H1 (cell line): Measurements from ENCODE around the gene FAM210A. TPM values are rescaled to one million over a fixed set of nuclear protein-coding genes. Genes with fewer than 3 reads are reported as not detected.

ENCODE experiments used
- CTCF ChIA-PET: fragments of 300-600 bp; sonication (Branson Sonifier 250); formaldehyde crosslinking; loops from one replicate; lab custom pipeline; 2021; ENCODE audit not compliant: partially characterized antibody; lab: Charles Lee
- POLR2A ChIA-PET: fragments of 300-600 bp; sonication (Branson Sonifier 250); formaldehyde crosslinking; loops from one replicate; lab custom pipeline; 2021; ENCODE audit warnings: inconsistent platforms; ENCODE audit not compliant: partially characterized antibody; lab: Charles Lee
- DNase-seq, 2 experiments: peaks; one replicate each; pipeline versions ENCODE4 v3.0.0 to v3.0.0-alpha.2; 2010 to 2022; ENCODE audit warnings: low spot score in 2 of 2, low read depth in 1 of 2, mixed read lengths in 1 of 2
- FAIRE-seq: peaks from 2 replicates; lab custom pipeline; 2011; peaks lifted over from hg19 to GRCh38; lab: Jason Lieb, UNC
- H2AFZ ChIP-seq: 2 replicates; pipeline ENCODE4 v1.8.1; 2012; ENCODE audit warnings: low read length, inconsistent platforms
- H2AK5ac ChIP-seq: 2 replicates; pipeline ENCODE4 v1.6.1; 2013; ENCODE audit warnings: low read depth, low read length
- H2BK120ac ChIP-seq: replicated peaks from 2 replicates; pipeline ENCODE3; 2013; ENCODE audit warnings: low read depth, low read length, inconsistent platforms
- H2BK12ac ChIP-seq: 2 replicates; pipeline ENCODE4 v1.6.1; 2013; ENCODE audit warnings: low read depth, low read length
- H2BK15ac ChIP-seq: 2 replicates; pipeline ENCODE4 v1.6.1; 2013; ENCODE audit warnings: low read length
- H2BK20ac ChIP-seq: 2 replicates; pipeline ENCODE4 v1.6.1; 2013; ENCODE audit warnings: low read length
- H2BK5ac ChIP-seq: 2 replicates; pipeline ENCODE4 v1.6.1; 2013; ENCODE audit warnings: low read depth, low read length
- H3K14ac ChIP-seq: 2 replicates; pipeline ENCODE4 v1.6.1; 2013; ENCODE audit warnings: inconsistent platforms; ENCODE audit not compliant: insufficient read length
- H3K18ac ChIP-seq: 2 replicates; pipeline ENCODE4 v1.6.1; 2013; ENCODE audit warnings: low read length; ENCODE audit errors: extremely low read depth
- H3K23ac ChIP-seq: 2 replicates; pipeline ENCODE4 v1.6.1; 2013; ENCODE audit warnings: inconsistent platforms; ENCODE audit not compliant: insufficient read length
- H3K23me2 ChIP-seq: 2 replicates; pipeline ENCODE4 v1.6.1; 2013; ENCODE audit warnings: low read depth, low read length
- H3K27ac ChIP-seq: 2 replicates; pipeline ENCODE4 v1.6.1; 2011; ENCODE audit warnings: low read depth, low read length, inconsistent platforms
- H3K27me3 ChIP-seq, 4 experiments: replicated peaks in 1 of 4; 1 replicate in 1 of 4; 2 replicates in 3 of 4; pipeline versions ENCODE4 v1.6.1 to v1.8.1; 2011 to 2013; ENCODE audit warnings: low read length in 3 of 4, mild to moderate bottlenecking in 3 of 4, inconsistent platforms in 2 of 4, mixed read lengths in 2 of 4, moderate library complexity in 1 of 4; ENCODE audit not compliant: control insufficient read depth in 3 of 4, insufficient read depth in 3 of 4; ENCODE audit errors: extremely low read depth in 1 of 4
- H3K36me3 ChIP-seq, 4 experiments: 2 replicates each; pipeline versions ENCODE4 v1.6.1 to v1.8.1; 2011 to 2013; ENCODE audit warnings: mild to moderate bottlenecking in 4 of 4, low read length in 3 of 4, moderate library complexity in 2 of 4, control low read depth in 1 of 4, inconsistent platforms in 1 of 4; ENCODE audit not compliant: insufficient read depth in 4 of 4, control insufficient read depth in 2 of 4
- H3K4ac ChIP-seq: replicated peaks from 2 replicates; pipeline ENCODE3; 2013; ENCODE audit warnings: low read length, low read depth, mixed read lengths, inconsistent platforms; ENCODE audit not compliant: insufficient read length
- H3K4me1 ChIP-seq, 4 experiments: replicated peaks in 1 of 4; 1 replicate in 1 of 4; 2 replicates in 3 of 4; pipeline versions ENCODE4 v1.6.1 to v1.8.1; 2011 to 2013; ENCODE audit warnings: low read length in 3 of 4, inconsistent platforms in 2 of 4, mixed read lengths in 1 of 4; ENCODE audit not compliant: insufficient read depth in 4 of 4, control insufficient read depth in 3 of 4
- H3K4me2 ChIP-seq, 2 experiments: 2 replicates each; pipeline versions ENCODE4 v1.6.1 to v1.8.1; 2011 to 2013; ENCODE audit warnings: low read depth in 2 of 2, low read length in 2 of 2, control low read depth in 1 of 2, inconsistent platforms in 1 of 2, mild to moderate bottlenecking in 1 of 2; ENCODE audit not compliant: insufficient read depth in 1 of 2
- H3K4me3 ChIP-seq, 4 experiments: fragments of 200-600, 300-600 bp in 1 of 4; sonication (generic), shearing (Covaris generic), sonication (Bioruptor Twin) in 1 of 4; 2 replicates each; pipeline versions ENCODE4 v1.5.1 to v1.8.1; 2011 to 2016; ENCODE audit warnings: low read length in 4 of 4, low read depth in 3 of 4, control low read depth in 2 of 4, inconsistent platforms in 2 of 4, mild to moderate bottlenecking in 2 of 4, mixed read lengths in 1 of 4, moderate library complexity in 1 of 4; ENCODE audit not compliant: insufficient read depth in 2 of 4; ENCODE audit errors: extremely low read depth in 1 of 4
- H3K56ac ChIP-seq: replicated peaks from 2 replicates; pipeline ENCODE3; 2013; ENCODE audit warnings: low read depth, mild to moderate bottlenecking, mixed read lengths, low read length, inconsistent platforms; ENCODE audit not compliant: insufficient read length
- H3K79me1 ChIP-seq: 2 replicates; pipeline ENCODE4 v1.6.1; 2013; ENCODE audit warnings: low read depth, low read length, control low read depth
- H3K79me2 ChIP-seq, 2 experiments: 2 replicates each; pipeline versions ENCODE4 v1.6.1 to v1.8.1; 2012 to 2013; ENCODE audit warnings: low read length in 2 of 2, mild to moderate bottlenecking in 2 of 2, inconsistent platforms in 1 of 2; ENCODE audit not compliant: insufficient read depth in 2 of 2, control insufficient read depth in 1 of 2
- H3K9ac ChIP-seq, 4 experiments: replicated peaks in 1 of 4; 1 replicate in 1 of 4; 2 replicates in 3 of 4; pipeline versions ENCODE4 v1.6.1 to v1.8.1; 2011 to 2013; ENCODE audit warnings: low read depth in 3 of 4, low read length in 3 of 4, control low read depth in 2 of 4, mild to moderate bottlenecking in 2 of 4, moderate library complexity in 2 of 4, inconsistent platforms in 1 of 4; ENCODE audit errors: extremely low read depth in 1 of 4
- H3K9me3 ChIP-seq, 2 experiments: 2 replicates each; pipeline versions ENCODE4 v1.6.1 to v1.8.1; 2012 to 2013; ENCODE audit warnings: mild to moderate bottlenecking in 2 of 2, moderate library complexity in 2 of 2, control low read depth in 1 of 2, inconsistent platforms in 1 of 2, low read depth in 1 of 2, low read length in 1 of 2, mixed read lengths in 1 of 2; ENCODE audit not compliant: insufficient read depth in 2 of 2
- H4K20me1 ChIP-seq, 2 experiments: replicated peaks in 1 of 2; 2 replicates each; pipeline versions ENCODE3 to v1.8.1; 2011 to 2013; ENCODE audit warnings: inconsistent platforms in 2 of 2, low read length in 2 of 2, mild to moderate bottlenecking in 1 of 2; ENCODE audit not compliant: insufficient read depth in 2 of 2, control insufficient read depth in 1 of 2
- H4K5ac ChIP-seq: 2 replicates; pipeline ENCODE4 v1.6.1; 2013; ENCODE audit warnings: low read length, low read depth, mixed read lengths, inconsistent platforms; ENCODE audit not compliant: insufficient read length
- H4K8ac ChIP-seq: 2 replicates; pipeline ENCODE4 v1.8.0; 2013; ENCODE audit warnings: mild to moderate bottlenecking, moderate library complexity, low read length, inconsistent platforms; ENCODE audit not compliant: insufficient read depth; ENCODE audit errors: extremely low read depth
- H4K91ac ChIP-seq: replicated peaks from 2 replicates; pipeline ENCODE3; 2013; ENCODE audit warnings: low read length, mixed read lengths, inconsistent platforms; ENCODE audit not compliant: insufficient read length
- BRCA1 ChIP-seq: IDR thresholded peaks from 2 replicates; pipeline ENCODE4 v1.6.1; 2012; ENCODE audit warnings: low read depth, low read length, improper control_type of control experiment
- CHD1 ChIP-seq: IDR thresholded peaks from 2 replicates; pipeline ENCODE4 v1.6.1; 2012; ENCODE audit warnings: low read depth, low read length, improper control_type of control experiment
- GABPA ChIP-seq: IDR thresholded peaks from 2 replicates; pipeline ENCODE4 v1.6.1; 2011; ENCODE audit warnings: mild to moderate bottlenecking, low read length, moderate library complexity, borderline replicate concordance; ENCODE audit not compliant: insufficient read depth
- KDM5A ChIP-seq: fragments of 200-600 bp; IDR thresholded peaks from 2 replicates; pipeline ENCODE4 v1.7.1; 2012; ENCODE audit warnings: mild to moderate bottlenecking, low read length, inconsistent platforms, mixed read lengths
- POLR2A ChIP-seq, 2 experiments: IDR thresholded peaks; 1 replicate in 1 of 2; 2 replicates in 1 of 2; pipeline ENCODE4 v1.6.1; 2011; ENCODE audit warnings: low read depth in 2 of 2, low read length in 2 of 2, mild to moderate bottlenecking in 2 of 2; ENCODE audit errors: control extremely low read depth in 1 of 2
- RBBP5 ChIP-seq: IDR thresholded peaks from 2 replicates; pipeline ENCODE4 v1.7.1; 2012; ENCODE audit warnings: low read depth, mild to moderate bottlenecking, inconsistent platforms, low read length, moderate library complexity, borderline replicate concordance
- SIRT6 ChIP-seq: IDR thresholded peaks from one replicate; pipeline ENCODE4 v1.7.1; 2012; ENCODE audit warnings: low read length, inconsistent platforms
- SP1 ChIP-seq: IDR thresholded peaks from 2 replicates; pipeline ENCODE4 v1.6.1; 2011; ENCODE audit warnings: low read depth, low read length
- YY1 ChIP-seq: IDR thresholded peaks from 2 replicates; pipeline ENCODE4 v1.6.1; 2011; ENCODE audit warnings: low read depth, mild to moderate bottlenecking, low read length
- WGBS, 2 experiments: shearing (Covaris generic) in 1 of 2; methylation state at CpG; one replicate each; pipeline versions ENCODE4 v1.1.6 to v1.1.7; 2013 to 2015; ENCODE audit warnings: low lambda C conversion rate in 2 of 2, mixed read lengths in 2 of 2, inconsistent platforms in 1 of 2, low coverage in 1 of 2, missing lambda C conversion rate in 1 of 2; ENCODE audit not compliant: insufficient replicate concordance in 2 of 2, insufficient coverage in 1 of 2, insufficient read length in 1 of 2; ENCODE audit errors: extremely low coverage in 1 of 2, missing lambda C conversion rate in 1 of 2; 5-methylcytosine and 5-hydroxymethylcytosine counted together
- polyA plus RNA-seq, 7 experiments: library from polyadenylated mRNA; depleted of rRNA in 3 of 7; stranded (reverse) in 5 of 7; unstranded in 2 of 7; fragments of >200 nt in 5 of 7; fragments of 200-250 nt in 2 of 7; gene quantifications; 1 replicate in 5 of 7; 2 replicates in 1 of 7; 4 replicates in 1 of 7; pipeline versions ENCODE4 v1.2.1 to v1.2.3, GENCODE V29; 2011 to 2013; ENCODE audit warnings: missing spikeins in 2 of 7, mixed read lengths in 2 of 7
- total RNA-seq: library from RNA; stranded (reverse); fragmentation: NEBNext Ultra II Directional; extraction: Animal tissue kit (Norgen Biotek cat#: 25700); gene quantifications from 2 replicates; pipeline ENCODE4 v1.2.1, GENCODE V29; 2021

Gene FAM210A
- total and polyA plus RNA-seq, 2 of the 8 experiments (the other 6 are each of a cell fraction or from before 2014, with no cell fraction given), result 8.2 to 25.4 TPM

- no peak overlapping the region for H3K27ac ChIP-seq
- no peak overlapping the region for H2AFZ ChIP-seq
- ChIA-PET CTCF (interaction anchor here (1.2 to 4.5 kb wide), 4 partner anchors 9 to 115 kb away, joined by 3 to 47 read pairs (median 4); no protein-coding TSS in a partner anchor), POLR2A (no interaction called here)
- no peak overlapping the region for H4K8ac ChIP-seq
- H2BK120ac ChIP-seq, result no peak overlapping the region
- no peak overlapping the region for H3K9ac ChIP-seq
- H2BK20ac ChIP-seq, result no peak overlapping the region
- 91% methylated on average over 9 of the region's 9 CpGs; no CpG with 5 or more reads in 1 of the 2 experiments for WGBS, 2 experiments
- H4K20me1 ChIP-seq, result no peaks in the 10 kb centered on the region
- H3K4ac ChIP-seq, result no peak overlapping the region
- H3K4me3 ChIP-seq, result no peak overlapping the region
- H3K18ac ChIP-seq, result no peak overlapping the region
- H4K91ac ChIP-seq, result no peak overlapping the region
- no peak overlapping the region for H2BK12ac ChIP-seq
- peaks cover 0 to 5% (median 4%) of the 10 kb centered on the region in 4 experiments; a peak in 4 of 7 replicates for H3K4me1 ChIP-seq
- no peaks in the 10 kb centered on the region for H3K23me2 ChIP-seq
- no peaks in the 10 kb centered on the region for H3K79me1 ChIP-seq
- H3K56ac ChIP-seq, result no peak overlapping the region
- H4K5ac ChIP-seq, result no peak overlapping the region
- H3K79me2 ChIP-seq, result no peaks in the 10 kb centered on the region
- H3K4me2 ChIP-seq, result no peak overlapping the region
- H3K27me3 ChIP-seq, result no peaks in the 10 kb centered on the region
- H2BK5ac ChIP-seq, result no peak overlapping the region
- no peak overlapping the region for H2AK5ac ChIP-seq
- no peak overlapping the region for H3K14ac ChIP-seq
- H3K36me3 ChIP-seq, result no peaks in the 10 kb centered on the region
- no peaks in the 10 kb centered on the region for H3K9me3 ChIP-seq
- no peak for TF ChIP-seq GABPA
- TF ChIP-seq POLR2A (IDR thresholded peaks at IDR 0.05; ENCODE audit: control extremely low read depth in 1 of 2, low read depth in 2 of 2, low read length in 2 of 2), result no peak
- no peak for TF ChIP-seq BRCA1
- no peak for TF ChIP-seq SP1
- TF ChIP-seq CHD1, result no peak
- no peak for TF ChIP-seq YY1
- no peak for TF ChIP-seq KDM5A
- TF ChIP-seq RBBP5, result no peak
- TF ChIP-seq SIRT6, result no peak
- no peak for DNase-seq
- H3K23ac ChIP-seq, result no peak overlapping the region
- no peak overlapping the region for H2BK15ac ChIP-seq
- FAIRE-seq, result no peak
Measured at GRCh38 chr18:13628211-13628610, 98.1 kb downstream of the FAM210A start.
